Activated CD4-positive, CD25-positive, alpha-beta regulatory T cell (primary cell): ENCODE data around the gene SCAI.
"Not testable (repeated sequence)": the region's sequence is repeated elsewhere in the genome, so short reads cannot be mapped to it uniquely, and the experiment has no call there.

Experiments used
- DNase-seq, 4 experiments: peaks; one replicate each; lab custom pipeline; 2025; lab: John Stamatoyannopoulos, UW

The SCAI gene

GRCh38 chr9:125106285-125106893, 36.9 kb downstream of the SCAI start:
- DNase-seq: no peak

GRCh38 chr9:125103770-125104460, 39.4 kb downstream of the SCAI start:
- no peak for DNase-seq

GRCh38 chr9:125103021-125103420, 40.3 kb downstream of the SCAI start:
- no peak for DNase-seq

GRCh38 chr9:125100822-125101221, 42.5 kb downstream of the SCAI start:
- no peak for DNase-seq

- no peak for DNase-seq
These were observed 43.5 kb downstream of the SCAI start for GRCh38 chr9:125099816-125100215.

- no peak for DNase-seq
These were observed 47.4 kb downstream of the SCAI start for GRCh38 chr9:125095821-125096443.

GRCh38 chr9:125091121-125091520, 52.2 kb downstream of the SCAI start:
- DNase-seq: no peak

- no peak for DNase-seq
These were observed 54.0 kb downstream of the SCAI start for GRCh38 chr9:125089331-125089730.

- DNase-seq: no peak
These were observed 54.6 kb downstream of the SCAI start for GRCh38 chr9:125088752-125089151.

- no peak for DNase-seq
These were observed 57.4 kb downstream of the SCAI start for GRCh38 chr9:125085703-125086477.

- DNase-seq: not testable (repeated sequence)
These were observed 61.1 kb downstream of the SCAI start for GRCh38 chr9:125082197-125082596.

- DNase-seq: not testable (repeated sequence)
These were observed 62.5 kb downstream of the SCAI start for GRCh38 chr9:125080797-125081196.

- no peak for DNase-seq
These were observed 63.4 kb downstream of the SCAI start for GRCh38 chr9:125079931-125080330.

GRCh38 chr9:125075997-125076396, 67.3 kb downstream of the SCAI start:
- no peak for DNase-seq

GRCh38 chr9:125074976-125075375, 68.4 kb downstream of the SCAI start:
- no peak for DNase-seq

- no peak for DNase-seq
These were observed 76.3 kb downstream of the SCAI start for GRCh38 chr9:125066839-125067619.

- no peak for DNase-seq
These were observed 81.9 kb downstream of the SCAI start for GRCh38 chr9:125061391-125061790.

GRCh38 chr9:125049212-125050049, 93.9 kb downstream of the SCAI start:
- DNase-seq: no peak

GRCh38 chr9:125043631-125044030, 99.7 kb downstream of the SCAI start:
- DNase-seq: no peak

- no peak for DNase-seq
These were observed 100.2 kb downstream of the SCAI start for GRCh38 chr9:125043148-125043547.

- no peak for DNase-seq
These were observed 105.2 kb downstream of the SCAI start for GRCh38 chr9:125038166-125038565.
